ENCODE data around the gene RNF166.

DNA sequence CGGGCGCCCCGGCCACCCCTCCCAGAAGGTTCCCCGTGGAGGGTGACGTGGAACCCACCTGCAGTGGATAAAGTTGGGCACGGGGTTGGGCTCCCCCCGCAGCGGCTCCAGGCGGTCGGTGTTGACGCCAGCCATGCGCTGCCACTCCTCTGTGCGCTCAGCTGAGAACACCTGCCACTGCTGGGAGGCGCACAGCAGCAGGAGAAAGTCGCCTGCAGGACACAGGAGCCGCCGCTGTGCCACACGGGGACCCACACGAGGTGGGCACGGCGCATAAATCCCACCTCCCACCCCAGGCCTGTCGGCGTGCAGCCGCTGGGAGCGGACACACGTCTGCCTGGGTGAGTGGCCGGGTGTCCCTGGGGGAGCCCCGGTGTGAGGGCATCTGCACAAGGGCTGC is 20.8 kb upstream of the RNF166 start:
- TF ChIP-seq, protein P1, sequence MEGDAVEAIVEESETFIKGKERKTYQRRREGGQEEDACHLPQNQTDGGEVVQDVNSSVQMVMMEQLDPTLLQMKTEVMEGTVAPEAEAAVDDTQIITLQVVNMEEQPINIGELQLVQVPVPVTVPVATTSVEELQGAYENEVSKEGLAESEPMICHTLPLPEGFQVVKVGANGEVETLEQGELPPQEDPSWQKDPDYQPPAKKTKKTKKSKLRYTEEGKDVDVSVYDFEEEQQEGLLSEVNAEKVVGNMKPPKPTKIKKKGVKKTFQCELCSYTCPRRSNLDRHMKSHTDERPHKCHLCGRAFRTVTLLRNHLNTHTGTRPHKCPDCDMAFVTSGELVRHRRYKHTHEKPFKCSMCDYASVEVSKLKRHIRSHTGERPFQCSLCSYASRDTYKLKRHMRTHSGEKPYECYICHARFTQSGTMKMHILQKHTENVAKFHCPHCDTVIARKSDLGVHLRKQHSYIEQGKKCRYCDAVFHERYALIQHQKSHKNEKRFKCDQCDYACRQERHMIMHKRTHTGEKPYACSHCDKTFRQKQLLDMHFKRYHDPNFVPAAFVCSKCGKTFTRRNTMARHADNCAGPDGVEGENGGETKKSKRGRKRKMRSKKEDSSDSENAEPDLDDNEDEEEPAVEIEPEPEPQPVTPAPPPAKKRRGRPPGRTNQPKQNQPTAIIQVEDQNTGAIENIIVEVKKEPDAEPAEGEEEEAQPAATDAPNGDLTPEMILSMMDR (IDR thresholded peaks at IDR 0.05 in 4 of 5, conservative IDR thresholded peaks at IDR 0.05 in 1 of 5) = no peak
- TF ChIP-seq POLR2A (IDR thresholded peaks at IDR 0.05) = no peak
